GM12872 (cell line): ENCODE results near the gene POC1A.

Experiments
- TF ChIP-seq, protein P1 (sequence below): IDR thresholded peaks from 3 replicates; pipeline ENCODE4 v1.5.1; 2011; ENCODE audit warnings: low read depth, mild to moderate bottlenecking, low read length, moderate library complexity; ENCODE audit not compliant: insufficient read depth

The POC1A gene

DNA sequence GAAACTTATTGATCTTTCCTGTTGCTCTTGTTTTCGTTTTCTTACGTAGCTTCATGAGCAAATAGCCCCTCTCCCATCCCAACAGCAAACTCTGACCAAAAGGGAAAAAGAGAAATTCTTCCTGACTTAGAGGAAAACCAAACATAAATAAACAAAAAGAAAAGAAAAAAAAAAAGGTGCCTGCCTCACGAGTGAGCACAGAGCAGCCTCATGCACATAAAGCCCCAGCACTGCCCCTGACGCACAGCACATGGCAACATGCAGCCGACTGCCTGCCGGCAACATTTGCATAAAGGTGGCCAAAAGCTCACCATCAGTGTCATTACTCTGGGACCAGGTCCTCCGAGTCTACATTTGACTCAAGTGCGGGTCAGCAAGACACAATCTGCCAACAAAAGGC lies 6.4 kb downstream of the POC1A start:
- TF ChIP-seq, protein P1, sequence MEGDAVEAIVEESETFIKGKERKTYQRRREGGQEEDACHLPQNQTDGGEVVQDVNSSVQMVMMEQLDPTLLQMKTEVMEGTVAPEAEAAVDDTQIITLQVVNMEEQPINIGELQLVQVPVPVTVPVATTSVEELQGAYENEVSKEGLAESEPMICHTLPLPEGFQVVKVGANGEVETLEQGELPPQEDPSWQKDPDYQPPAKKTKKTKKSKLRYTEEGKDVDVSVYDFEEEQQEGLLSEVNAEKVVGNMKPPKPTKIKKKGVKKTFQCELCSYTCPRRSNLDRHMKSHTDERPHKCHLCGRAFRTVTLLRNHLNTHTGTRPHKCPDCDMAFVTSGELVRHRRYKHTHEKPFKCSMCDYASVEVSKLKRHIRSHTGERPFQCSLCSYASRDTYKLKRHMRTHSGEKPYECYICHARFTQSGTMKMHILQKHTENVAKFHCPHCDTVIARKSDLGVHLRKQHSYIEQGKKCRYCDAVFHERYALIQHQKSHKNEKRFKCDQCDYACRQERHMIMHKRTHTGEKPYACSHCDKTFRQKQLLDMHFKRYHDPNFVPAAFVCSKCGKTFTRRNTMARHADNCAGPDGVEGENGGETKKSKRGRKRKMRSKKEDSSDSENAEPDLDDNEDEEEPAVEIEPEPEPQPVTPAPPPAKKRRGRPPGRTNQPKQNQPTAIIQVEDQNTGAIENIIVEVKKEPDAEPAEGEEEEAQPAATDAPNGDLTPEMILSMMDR: no peak

DNA sequence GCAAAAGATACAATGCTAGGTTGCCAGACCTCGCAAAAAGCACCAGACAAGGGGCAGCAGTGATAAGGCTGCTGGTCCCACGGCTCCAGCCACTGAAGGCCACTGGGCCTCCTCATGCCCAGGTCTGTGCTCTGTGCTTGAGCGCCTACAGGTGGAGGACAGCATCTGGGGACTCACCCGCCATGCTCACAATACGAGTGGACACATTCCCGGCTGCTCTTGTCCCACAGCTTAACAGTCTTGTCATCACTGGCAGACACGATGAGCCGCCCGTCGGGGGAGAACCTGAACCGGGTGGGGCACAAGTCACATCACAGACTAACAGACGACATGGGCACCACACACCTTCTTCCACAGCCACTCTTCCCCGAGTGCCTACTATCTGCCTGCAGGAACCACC lies 7.4 kb downstream of the POC1A start:
- TF ChIP-seq, protein P1: no peak

DNA sequence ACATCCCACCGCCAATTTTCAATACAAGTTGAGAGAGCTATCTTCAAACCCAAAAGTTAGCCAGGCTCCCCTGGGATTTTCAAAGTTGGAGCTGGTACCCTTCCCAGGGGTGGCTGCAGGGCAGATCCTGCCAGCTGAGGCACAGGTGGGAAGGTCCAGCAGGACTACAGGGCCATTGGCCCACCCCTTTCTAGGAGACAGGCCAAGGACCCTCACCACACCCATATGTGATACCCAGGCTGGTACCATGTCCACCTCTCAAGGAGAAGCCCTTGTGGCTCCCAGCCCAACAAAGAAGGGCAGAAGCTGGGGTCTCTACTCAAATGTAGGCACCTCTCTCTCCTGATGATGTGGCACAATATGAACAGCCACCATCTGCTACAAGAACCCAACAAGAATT lies 8.0 kb downstream of the POC1A start:
- TF ChIP-seq, protein P1: no peak

DNA sequence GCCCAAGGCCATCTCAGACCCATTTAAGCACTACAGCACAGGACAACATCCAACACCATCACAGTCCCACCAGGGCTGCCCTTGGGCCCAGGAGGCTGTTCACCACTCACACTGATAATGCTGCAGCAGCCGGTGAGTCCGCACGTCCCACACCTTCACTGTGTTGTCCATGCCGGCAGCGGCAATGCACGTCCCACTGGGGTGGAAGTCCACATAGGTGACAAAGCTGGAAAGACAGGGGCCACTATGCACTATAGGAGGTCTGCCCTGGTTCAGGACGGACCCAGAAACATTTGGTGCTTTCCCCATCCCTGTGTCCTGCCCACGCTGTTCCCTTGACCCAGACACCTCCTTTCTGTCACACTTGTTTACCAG lies 8.5 kb downstream of the POC1A start:
- TF ChIP-seq, protein P1: no peak

DNA sequence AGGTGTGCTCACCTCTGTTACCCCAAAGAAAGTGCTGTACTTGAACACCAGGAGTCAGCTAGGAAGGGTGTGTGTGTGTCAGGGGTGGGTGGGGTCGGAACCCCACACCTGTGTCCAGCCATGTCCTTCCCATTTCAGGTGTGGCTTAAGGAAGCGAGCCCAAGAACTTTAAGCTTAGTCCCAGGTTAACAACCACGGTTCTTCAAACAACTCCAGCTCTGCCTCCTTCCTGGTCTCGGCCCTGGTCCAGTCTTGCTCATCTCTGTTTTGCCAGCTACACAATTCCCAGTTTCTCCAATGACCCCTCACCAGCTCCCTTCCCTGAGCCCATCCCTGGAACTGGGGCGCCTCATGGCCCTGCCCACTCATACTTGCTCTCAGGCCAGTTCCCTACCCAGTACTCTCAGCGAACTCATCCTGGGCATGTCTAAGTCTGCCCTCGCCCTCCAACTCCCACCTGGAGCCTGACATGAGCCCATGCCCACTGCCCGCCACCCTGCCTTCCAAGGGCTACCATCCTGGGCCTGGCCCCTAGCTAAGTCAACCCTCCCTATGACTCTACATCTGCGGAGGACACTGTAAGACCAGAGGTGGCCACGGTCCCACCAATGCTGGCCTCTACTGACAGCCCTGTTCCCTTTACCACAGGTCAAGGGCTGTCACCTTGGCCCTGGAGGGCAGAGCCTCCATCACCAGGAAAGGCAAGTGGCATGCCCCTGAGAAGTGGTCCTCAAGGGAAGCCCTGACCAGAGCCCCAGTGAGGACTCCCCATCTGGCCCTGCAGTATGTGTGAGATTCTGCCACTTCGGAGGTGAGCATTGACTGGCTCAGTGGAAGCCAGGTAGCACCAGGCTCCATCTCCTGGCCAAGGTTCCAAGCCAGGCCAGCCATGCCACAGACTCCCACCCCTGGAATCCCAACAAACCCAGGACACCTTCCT lies 9.2 kb downstream of the POC1A start:
- TF ChIP-seq, protein P1: no peak

DNA sequence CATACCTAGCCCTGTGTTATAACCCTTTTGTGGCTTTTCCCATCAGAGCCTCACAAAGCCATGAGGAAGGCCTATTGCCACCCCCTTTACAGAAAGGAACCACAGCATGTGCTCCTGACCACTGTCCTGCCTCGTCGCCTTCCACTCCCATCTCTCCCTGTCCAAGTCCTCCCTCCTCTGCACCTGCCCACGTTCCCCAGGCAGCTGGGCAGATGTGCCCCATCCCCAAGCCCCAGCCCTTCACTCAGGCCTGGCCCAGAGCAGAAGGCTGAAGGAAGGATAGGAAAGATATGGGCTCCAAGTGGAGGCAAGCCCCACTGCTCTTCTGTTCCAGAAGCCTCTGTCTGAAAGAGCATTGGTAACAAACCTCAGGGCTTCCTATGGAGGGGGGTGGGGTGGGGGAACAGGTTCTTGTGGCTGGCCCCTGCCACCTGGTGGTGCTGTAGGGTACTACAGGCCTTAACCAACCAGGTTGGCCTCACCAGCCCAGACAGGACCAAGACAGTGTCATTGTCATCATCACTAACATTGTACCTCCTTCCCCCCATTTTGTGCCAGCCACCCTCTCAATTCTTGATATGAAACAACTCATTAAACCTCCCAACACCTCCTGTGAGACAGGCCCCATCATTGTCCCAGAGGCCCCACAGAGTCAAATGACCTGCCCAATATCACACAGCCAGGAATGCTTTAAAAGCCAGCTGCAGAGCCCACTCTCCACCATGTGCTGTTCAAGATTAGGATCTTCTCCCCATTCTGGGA lies 10.0 kb downstream of the POC1A start:
- TF ChIP-seq, protein P1: peak; percentile 95

DNA sequence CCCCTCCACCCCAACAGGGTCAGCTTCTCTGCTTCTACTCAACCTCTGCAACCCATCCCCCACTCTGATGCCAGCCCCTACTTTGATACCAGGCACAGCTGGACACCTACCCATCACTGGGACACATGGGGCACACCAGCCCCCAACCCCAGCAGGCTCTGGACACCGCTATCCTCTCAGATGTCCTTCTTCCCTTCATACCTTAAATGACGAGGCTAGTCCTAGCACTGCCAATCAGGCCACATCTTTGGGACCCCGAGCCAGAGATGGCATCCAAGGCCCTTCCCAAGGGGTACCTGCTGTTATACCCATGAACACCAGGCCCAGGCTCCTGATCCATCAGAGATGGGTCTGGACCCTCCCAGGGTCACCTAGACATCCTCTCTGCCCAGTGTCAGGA lies 10.6 kb downstream of the POC1A start:
- TF ChIP-seq, protein P1: no peak
